Cardiac fibroblast (primary cell): Measurements from ENCODE around the gene ZSCAN16.
"Not testable (repeated sequence)": the region's sequence is repeated elsewhere in the genome, so short reads cannot be mapped to it uniquely, and the experiment has no call there.

Experiments used
- DNase-seq, 2 donors: peaks; one replicate each; pipeline versions ENCODE4 v3.0.0 to v3.0.0-alpha.2; 2010; ENCODE audit warnings: low read depth in 2 of 2
- H3K4me3 ChIP-seq, 2 donors: replicated peaks in 1 of 2; 1 replicate in 1 of 2; 2 replicates in 1 of 2; pipeline ENCODE4 v1.5.1; 2011; ENCODE audit warnings: low read depth in 2 of 2, low read length in 2 of 2, mild to moderate bottlenecking in 2 of 2, moderate library complexity in 1 of 2
- TF ChIP-seq, protein P1 (sequence below): IDR thresholded peaks from one replicate; pipeline ENCODE4 v1.5.1; 2011; ENCODE audit warnings: low read depth, mild to moderate bottlenecking, low read length, inconsistent platforms

The ZSCAN16 gene

DNA sequence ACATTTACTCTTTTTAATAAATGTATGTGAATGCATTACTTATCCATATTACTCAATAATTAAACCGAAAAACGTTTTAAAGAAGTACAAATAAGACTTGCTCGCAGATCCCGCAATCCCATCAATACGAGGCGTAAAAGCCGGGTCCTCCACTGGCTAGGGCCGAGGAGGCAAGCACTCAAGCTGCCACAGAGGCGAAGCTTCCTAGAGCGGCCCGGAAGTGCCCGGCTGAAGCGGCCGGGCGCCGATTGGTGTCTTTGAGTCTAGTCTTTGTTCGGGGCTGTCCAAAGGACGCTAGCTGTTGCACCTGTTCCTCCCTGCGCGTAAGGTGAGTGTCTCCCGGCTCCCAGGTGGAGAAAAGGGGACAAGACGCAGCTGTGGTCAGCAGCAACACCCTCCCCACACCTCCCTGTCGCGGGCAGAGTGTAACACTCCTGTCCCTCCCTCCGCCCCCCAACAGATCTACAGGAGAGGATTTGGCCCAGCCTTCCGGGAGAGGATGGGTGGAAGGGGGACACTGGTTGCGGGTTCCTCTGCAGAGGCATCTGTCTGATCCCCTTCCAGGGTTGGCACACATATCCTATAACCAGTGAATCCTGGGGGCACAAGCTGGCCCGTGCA lies at the start of gene ZSCAN16:
TSS of gene ZSCAN16 (plus strand) at position 260 of the 621 bp plus-strand sequence. CDS start 835 bp downstream, outside the sequence.
- peak within 1 kb of the TSS; percentile 58 to 63 for H3K4me3 ChIP-seq
- TF ChIP-seq, protein P1, sequence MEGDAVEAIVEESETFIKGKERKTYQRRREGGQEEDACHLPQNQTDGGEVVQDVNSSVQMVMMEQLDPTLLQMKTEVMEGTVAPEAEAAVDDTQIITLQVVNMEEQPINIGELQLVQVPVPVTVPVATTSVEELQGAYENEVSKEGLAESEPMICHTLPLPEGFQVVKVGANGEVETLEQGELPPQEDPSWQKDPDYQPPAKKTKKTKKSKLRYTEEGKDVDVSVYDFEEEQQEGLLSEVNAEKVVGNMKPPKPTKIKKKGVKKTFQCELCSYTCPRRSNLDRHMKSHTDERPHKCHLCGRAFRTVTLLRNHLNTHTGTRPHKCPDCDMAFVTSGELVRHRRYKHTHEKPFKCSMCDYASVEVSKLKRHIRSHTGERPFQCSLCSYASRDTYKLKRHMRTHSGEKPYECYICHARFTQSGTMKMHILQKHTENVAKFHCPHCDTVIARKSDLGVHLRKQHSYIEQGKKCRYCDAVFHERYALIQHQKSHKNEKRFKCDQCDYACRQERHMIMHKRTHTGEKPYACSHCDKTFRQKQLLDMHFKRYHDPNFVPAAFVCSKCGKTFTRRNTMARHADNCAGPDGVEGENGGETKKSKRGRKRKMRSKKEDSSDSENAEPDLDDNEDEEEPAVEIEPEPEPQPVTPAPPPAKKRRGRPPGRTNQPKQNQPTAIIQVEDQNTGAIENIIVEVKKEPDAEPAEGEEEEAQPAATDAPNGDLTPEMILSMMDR: no peak
- peak; percentile 86 to 89 for DNase-seq

DNA sequence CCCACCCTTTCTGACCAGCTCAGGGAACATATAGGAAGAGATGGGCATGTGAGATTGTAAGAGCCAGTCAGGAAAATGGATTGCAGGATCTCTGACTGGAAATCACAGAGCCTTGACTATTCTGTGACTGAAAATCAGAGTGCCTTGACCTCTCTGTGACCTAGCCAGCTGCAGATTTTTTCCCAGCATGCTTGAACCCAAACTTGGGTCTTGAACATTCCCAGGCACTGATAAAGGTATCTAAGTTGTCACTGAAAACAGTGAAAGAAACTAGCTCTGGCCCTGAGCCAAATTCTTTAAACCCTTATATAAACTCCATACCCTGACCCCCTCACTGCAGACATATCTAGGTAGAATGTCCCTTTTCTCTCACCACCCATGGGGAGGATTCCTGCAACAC lies 46.4 kb upstream of the ZSCAN16 start:
- H3K4me3 ChIP-seq: no peak overlapping the region
- DNase-seq: no peak
- TF ChIP-seq, protein P1: no peak

DNA sequence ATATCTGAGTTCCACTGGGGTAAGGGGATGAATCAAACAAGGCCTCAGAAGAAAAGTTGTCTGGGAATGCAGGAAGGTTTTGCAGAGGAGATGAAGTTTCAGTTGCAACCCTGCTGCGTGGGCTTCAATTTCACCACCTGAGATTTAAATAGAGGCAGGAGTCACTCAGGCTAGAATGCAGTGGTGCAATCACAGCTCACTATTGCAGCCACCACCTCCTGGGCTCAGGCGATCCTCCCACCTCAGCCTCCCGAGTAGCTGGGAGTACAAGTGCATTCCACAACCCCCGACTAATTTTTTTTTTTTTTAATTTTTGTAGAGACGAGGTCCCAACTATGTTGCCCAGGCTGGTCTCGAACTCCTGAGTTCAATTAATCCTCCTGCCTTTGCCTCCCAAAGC lies 45.6 kb upstream of the ZSCAN16 start:
- TF ChIP-seq, protein P1: no peak
- H3K4me3 ChIP-seq: no peak overlapping the region
- DNase-seq: no peak

DNA sequence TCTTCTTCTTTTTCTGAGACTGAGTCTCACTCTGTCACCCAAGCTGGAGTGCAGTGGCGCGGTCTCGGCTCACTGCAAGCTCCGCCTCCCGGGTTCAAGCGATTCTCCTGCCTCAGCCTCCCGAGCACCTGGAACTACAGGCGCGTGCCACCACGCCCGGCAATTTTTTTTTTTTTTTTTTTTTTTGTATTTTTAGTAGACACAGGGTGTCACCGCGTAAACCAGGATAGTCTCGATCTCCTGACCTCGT lies 44.1 kb upstream of the ZSCAN16 start, which contains the start of gene ZNF165:
TSS of gene ZNF165 (plus strand) at position 188 of the 250 bp plus-strand sequence. CDS start 4,913 bp downstream, outside the sequence.
- peak within 1 kb of the TSS; percentile 72 to 92 for H3K4me3 ChIP-seq
- DNase-seq: not testable (repeated sequence)

DNA sequence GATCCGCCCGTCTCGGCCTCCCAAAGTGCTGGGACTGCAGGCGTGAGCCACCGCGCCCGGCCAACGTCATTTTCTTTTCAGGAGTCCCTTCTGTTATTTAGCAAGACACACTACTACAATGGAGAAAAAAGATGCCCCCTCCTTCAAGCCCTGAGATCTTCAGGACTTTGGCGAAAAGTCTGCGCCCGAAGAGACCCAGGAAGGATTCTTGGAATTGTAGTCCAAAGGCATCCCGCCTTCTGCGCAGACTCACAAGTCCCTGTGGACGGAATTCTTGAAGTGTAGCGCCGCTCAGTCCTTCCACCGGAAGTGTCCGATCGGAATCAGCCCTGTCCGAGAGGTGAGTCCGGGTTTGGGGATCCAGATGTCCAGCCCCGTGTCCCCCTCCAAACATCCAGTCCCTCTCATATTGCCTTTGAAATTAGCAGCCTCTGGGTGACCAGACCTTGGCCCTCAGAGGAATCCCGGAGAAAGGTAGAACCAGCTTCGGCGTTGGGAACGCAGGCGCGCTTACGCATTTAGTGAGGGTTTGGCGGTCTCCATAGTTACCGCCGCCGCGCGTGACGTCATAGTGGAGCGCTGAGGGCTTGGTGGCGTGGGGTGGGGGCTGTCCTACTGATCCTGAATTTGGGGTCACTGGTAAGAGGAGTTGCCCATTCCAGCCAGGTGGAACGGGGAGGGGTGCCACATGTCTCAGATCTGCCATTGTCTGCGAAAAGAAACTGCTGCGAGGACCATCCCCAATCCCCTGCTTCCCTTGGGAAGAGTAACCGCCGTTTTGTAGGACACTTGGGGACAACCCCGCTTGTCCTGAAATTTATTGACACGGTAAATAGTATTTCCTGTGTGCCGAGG lies 43.6 kb upstream of the ZSCAN16 start:
- DNase-seq: peak; percentile 98 to 99
- TF ChIP-seq, protein P1: no peak
- H3K4me3 ChIP-seq: peak overlapping the region; percentile 72 to 92

DNA sequence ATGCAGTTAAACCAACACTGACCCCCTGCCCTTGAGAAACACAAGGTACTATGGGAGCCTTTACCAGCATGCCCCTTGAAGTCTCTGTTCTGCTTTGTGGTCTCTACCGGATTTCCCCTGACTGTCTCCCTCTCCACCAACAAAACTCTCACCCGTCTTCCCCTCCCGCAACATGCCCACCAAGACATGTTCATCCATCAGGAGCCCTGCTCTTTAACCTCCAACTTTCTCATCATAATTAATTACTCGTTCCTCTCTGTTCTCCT lies 43.0 kb upstream of the ZSCAN16 start:
- no peak for DNase-seq
- TF ChIP-seq, protein P1: no peak

DNA sequence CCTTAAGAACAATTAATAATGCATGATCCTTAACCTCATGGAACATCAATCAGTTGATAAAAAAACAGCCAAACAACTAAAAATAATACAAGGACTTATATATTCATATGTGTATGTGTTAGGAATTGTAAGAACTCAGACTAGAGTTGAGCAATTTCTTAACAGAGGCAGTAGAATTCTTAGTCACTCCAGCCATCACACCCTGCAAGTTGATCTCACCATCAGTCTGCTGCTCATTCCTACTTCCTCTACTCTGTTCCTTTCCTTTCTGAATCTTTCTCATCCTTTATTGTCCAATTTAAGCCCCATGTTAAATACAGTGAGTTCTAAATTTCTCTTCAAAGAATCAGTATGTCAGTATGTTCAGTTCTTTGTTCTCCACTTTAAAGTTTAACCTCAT lies 41.5 kb upstream of the ZSCAN16 start:
- DNase-seq: no peak
- TF ChIP-seq, protein P1: no peak
- H3K4me3 ChIP-seq: no peak overlapping the region

More for the DNA sequence above, 43.0 kb upstream of the ZSCAN16 start:
- peak overlapping the region; percentile 72 to 92 for H3K4me3 ChIP-seq
